Thyroid gland (tissue), 4 donors: ENCODE results near the gene TRIM47. TPM values are rescaled to one million over a fixed set of nuclear protein-coding genes. Genes with fewer than 3 reads are reported as not detected.

Experiments
- DNase-seq, 2 donors: peaks; one replicate each; pipeline ENCODE4 v3.0.0-alpha.2; 2019
- H3K27ac ChIP-seq, 3 donors: fragments of 200-600 bp; sonication (generic); 1 replicate in 2 of 3; 2 replicates in 1 of 3; pipeline ENCODE4 v1.5.1; 2016 to 2019; ENCODE audit warnings: mild to moderate bottlenecking in 1 of 3, moderate library complexity in 1 of 3
- H3K27me3 ChIP-seq: fragments of 200-600 bp; sonication (generic); one replicate; pipeline ENCODE4 v1.5.1; 2019
- H3K36me3 ChIP-seq, 2 donors: fragments of 200-600 bp; sonication (generic); one replicate each; pipeline ENCODE4 v1.5.1; 2016 to 2019
- H3K4me1 ChIP-seq, 2 donors: fragments of 200-600 bp; sonication (generic); one replicate each; pipeline ENCODE4 v1.5.1; 2017 to 2019
- H3K4me3 ChIP-seq, 3 donors: fragments of 200-600 bp; sonication (generic); replicated peaks in 1 of 3; 1 replicate in 2 of 3; 2 replicates in 1 of 3; pipeline ENCODE4 v1.5.1; 2016; ENCODE audit warnings: mild to moderate bottlenecking in 1 of 3
- H3K9me3 ChIP-seq: fragments of 200-600 bp; sonication (generic); one replicate; pipeline ENCODE4 v1.5.1; 2017
- CTCF ChIP-seq, 6 experiments: fragments of 200-600 bp in 3 of 6; fragments of 450-650 bp in 3 of 6; sonication (generic) in 3 of 6; IDR thresholded peaks; one replicate each; pipeline ENCODE4 v1.5.1; 2016 to 2019; ENCODE audit warnings: antibody characterized with exemption in 6 of 6, mild to moderate bottlenecking in 2 of 6, inconsistent platforms in 1 of 6, moderate library complexity in 1 of 6
- POLR2A ChIP-seq, 2 donors: fragments of 450-650 bp; IDR thresholded peaks; one replicate each; pipeline ENCODE4 v1.6.1; 2017; ENCODE audit warnings: antibody characterized with exemption in 2 of 2, mild to moderate bottlenecking in 2 of 2, moderate library complexity in 1 of 2
- WGBS, 2 donors: methylation state at CpG; one replicate each; pipeline ENCODE4 v1.1.5; 2017; 5-methylcytosine and 5-hydroxymethylcytosine counted together
- intact Hi-C: fragments of 100-400 bp; cut with DNase I; formaldehyde crosslinking; loops from one replicate; pipeline ENCODE4 v1.15.1; 2023
- total RNA-seq, 4 donors: library from RNA; depleted of rRNA; stranded (reverse); fragments of >200 nt; gene quantifications; one replicate each; pipeline ENCODE4 v1.2.3, GENCODE V29; 2016

Gene TRIM47
- total RNA-seq, 4 donors from 2014 or later, result 14.7 to 27.8 (median 19.7) TPM

- H3K9me3 ChIP-seq, result no peaks in the 10 kb centered on the region
- intact Hi-C loops, result no loop called here
- H3K4me1 ChIP-seq, result peaks cover 12 to 19% of the 10 kb centered on the region in 2 donors
- no peaks in the 10 kb centered on the region for H3K27me3 ChIP-seq
- TF ChIP-seq CTCF (IDR thresholded peaks at IDR 0.05) (peak in 5 of 6 experiments; percentile 27 to 59 (median 41)), POLR2A (IDR thresholded peaks at IDR 0.05) (no peak)
- 30 to 36% methylated on average over 14 to 20 of the region's 21 CpGs for WGBS, 2 donors
- H3K27ac ChIP-seq, result peak overlapping the region; percentile 55 to 74 (median 58)
- no peak overlapping the region for H3K4me3 ChIP-seq
- peaks cover 15 to 23% of the 10 kb centered on the region in 2 donors for H3K36me3 ChIP-seq
- DNase-seq, result peak; percentile 46 to 49
Measured at GRCh38 chr17:75827308-75828075, 50.9 kb downstream of the TRIM47 start.

- peak overlapping the region; percentile 55 to 74 (median 58) for H3K27ac ChIP-seq
- intact Hi-C loops, result no loop called here
- no peak for TF ChIP-seq CTCF (IDR thresholded peaks at IDR 0.05)
- TF ChIP-seq POLR2A (IDR thresholded peaks at IDR 0.05), result no peak
- peaks cover 15 to 23% of the 10 kb centered on the region in 2 donors for H3K36me3 ChIP-seq
- H3K9me3 ChIP-seq, result no peaks in the 10 kb centered on the region
- H3K4me3 ChIP-seq, result no peak overlapping the region
- DNase-seq, result no peak
- no peaks in the 10 kb centered on the region for H3K27me3 ChIP-seq
- H3K4me1 ChIP-seq, result peaks cover 16 to 22% of the 10 kb centered on the region in 2 donors
- WGBS, 2 donors, result 75 to 79% methylated on average over 11 to 13 of the region's 14 CpGs
Measured at GRCh38 chr17:75826561-75827307, 51.6 kb downstream of the TRIM47 start.

GRCh38 chr17:75825748-75826370, 52.5 kb downstream of the TRIM47 start:
- H3K27me3 ChIP-seq, result no peaks in the 10 kb centered on the region
- H3K9me3 ChIP-seq, result no peaks in the 10 kb centered on the region
- no peak overlapping the region for H3K27ac ChIP-seq
- H3K4me3 ChIP-seq, result no peak overlapping the region
- H3K4me1 ChIP-seq, result peaks cover 16 to 22% of the 10 kb centered on the region in 2 donors
- DNase-seq, result no peak
- TF ChIP-seq CTCF (IDR thresholded peaks at IDR 0.05), result no peak
- no peak for TF ChIP-seq POLR2A (IDR thresholded peaks at IDR 0.05)
- intact Hi-C loops, result no loop called here
- WGBS, 2 donors, result 89 to 93% methylated on average over 12 of the region's 12 CpGs
- H3K36me3 ChIP-seq, result peaks cover 15 to 23% of the 10 kb centered on the region in 2 donors

GRCh38 chr17:75825149-75825552, 53.2 kb downstream of the TRIM47 start:
- no peak for DNase-seq
- Histone ChIP-seq H3K4me1 (peaks cover 16 to 22% of the 10 kb centered on the region in 2 donors), H3K9me3 (no peaks in the 10 kb centered on the region), H3K27ac (no peak overlapping the region), H3K36me3 (peaks cover 19 to 26% of the 10 kb centered on the region in 2 donors), H3K4me3 (no peak overlapping the region), H3K27me3 (no peaks in the 10 kb centered on the region)
- intact Hi-C loops, result no loop called here
- WGBS, 2 donors, result 81 to 82% methylated on average over 6 to 8 of the region's 13 CpGs
- no peak for TF ChIP-seq CTCF (IDR thresholded peaks at IDR 0.05)
- TF ChIP-seq POLR2A (IDR thresholded peaks at IDR 0.05), result no peak
